Lower leg skin (tissue), 3 donors: ENCODE results near the gene SNAPC5.

Source experiments
- CTCF ChIP-seq, 3 donors: fragments of 450-650 bp; IDR thresholded peaks; one replicate each; pipeline ENCODE4 v1.5.1; 2016; ENCODE audit warnings: antibody characterized with exemption in 3 of 3, mild to moderate bottlenecking in 3 of 3, moderate library complexity in 2 of 3
- POLR2A ChIP-seq, 2 donors: fragments of 450-650 bp; IDR thresholded peaks; one replicate each; pipeline ENCODE4 v1.6.1; 2016 to 2017; ENCODE audit warnings: antibody characterized with exemption in 2 of 2, mild to moderate bottlenecking in 1 of 2, moderate library complexity in 1 of 2

- TF ChIP-seq CTCF (IDR thresholded peaks at IDR 0.05) (no peak), POLR2A (IDR thresholded peaks at IDR 0.05) (no peak)
These were observed 26.4 kb upstream of the SNAPC5 start for GRCh38 chr15:66523926-66524325.
